GM12801 (cell line): ENCODE measurements around the gene AATK.

Experiments
- TF ChIP-seq, protein P1 (sequence below): IDR thresholded peaks from one replicate; pipeline ENCODE4 v1.5.1; 2011; ENCODE audit warnings: control low read depth; ENCODE audit not compliant: insufficient read length; ENCODE audit errors: extremely low read depth

AATK gene

DNA sequence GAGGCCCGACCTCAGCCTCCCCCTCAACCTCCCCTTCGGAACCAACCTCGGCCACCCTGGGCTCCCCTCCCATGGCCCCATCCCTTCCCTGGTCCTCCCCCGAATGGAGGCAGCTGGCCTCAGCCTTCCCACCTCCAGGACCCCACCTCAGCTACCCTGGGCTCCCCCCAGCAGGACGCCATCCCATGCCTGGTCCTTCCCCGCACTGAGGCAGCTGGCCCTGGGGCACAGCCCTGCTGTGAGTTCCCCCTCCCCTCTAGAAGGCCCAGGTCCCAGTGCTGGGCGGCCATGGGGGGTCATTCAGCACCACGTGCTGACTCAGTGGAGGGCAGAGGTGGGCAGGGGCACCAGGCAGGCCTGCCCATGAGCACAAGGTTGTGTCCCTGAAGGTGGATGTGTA, 29.7 kb downstream of the AATK start:
- TF ChIP-seq, protein P1, sequence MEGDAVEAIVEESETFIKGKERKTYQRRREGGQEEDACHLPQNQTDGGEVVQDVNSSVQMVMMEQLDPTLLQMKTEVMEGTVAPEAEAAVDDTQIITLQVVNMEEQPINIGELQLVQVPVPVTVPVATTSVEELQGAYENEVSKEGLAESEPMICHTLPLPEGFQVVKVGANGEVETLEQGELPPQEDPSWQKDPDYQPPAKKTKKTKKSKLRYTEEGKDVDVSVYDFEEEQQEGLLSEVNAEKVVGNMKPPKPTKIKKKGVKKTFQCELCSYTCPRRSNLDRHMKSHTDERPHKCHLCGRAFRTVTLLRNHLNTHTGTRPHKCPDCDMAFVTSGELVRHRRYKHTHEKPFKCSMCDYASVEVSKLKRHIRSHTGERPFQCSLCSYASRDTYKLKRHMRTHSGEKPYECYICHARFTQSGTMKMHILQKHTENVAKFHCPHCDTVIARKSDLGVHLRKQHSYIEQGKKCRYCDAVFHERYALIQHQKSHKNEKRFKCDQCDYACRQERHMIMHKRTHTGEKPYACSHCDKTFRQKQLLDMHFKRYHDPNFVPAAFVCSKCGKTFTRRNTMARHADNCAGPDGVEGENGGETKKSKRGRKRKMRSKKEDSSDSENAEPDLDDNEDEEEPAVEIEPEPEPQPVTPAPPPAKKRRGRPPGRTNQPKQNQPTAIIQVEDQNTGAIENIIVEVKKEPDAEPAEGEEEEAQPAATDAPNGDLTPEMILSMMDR: no peak

DNA sequence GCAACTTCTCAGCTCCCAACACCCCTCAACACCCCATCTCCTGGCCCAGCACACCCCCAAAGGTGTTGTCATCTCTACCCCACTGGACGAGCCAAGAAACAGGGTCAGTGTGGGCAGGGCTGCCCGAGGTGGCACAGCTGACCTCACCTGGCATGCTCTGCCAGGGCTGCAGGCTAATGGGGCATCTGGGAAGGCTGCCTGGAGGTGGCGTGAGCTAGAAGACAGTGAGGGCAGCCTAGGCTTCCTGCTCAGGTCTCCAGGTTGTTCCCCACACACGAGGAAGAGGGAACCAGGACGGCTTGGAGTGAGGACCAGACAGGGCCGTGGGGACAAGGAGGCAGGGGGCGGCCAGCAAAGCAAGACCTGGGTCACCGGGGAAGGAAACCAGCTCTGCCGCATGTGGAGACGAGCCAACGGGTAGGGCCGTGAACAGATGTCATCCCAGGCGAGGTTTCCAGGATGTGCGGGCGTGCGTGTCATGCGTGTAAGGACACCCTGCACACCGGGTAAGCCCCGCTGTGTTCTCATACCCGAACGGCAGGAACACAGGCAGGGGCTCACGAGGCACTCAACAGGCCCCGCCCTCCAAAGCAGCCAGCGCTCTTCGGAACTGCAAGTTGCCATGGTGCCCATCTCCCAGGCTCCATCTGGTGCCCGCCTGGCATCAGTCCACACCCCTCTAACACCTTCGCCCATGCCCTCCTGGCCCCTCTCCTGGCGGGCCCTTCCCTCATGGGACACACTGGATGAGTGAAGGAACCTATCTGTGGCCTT, 30.3 kb downstream of the AATK start:
- TF ChIP-seq, protein P1: no peak

DNA sequence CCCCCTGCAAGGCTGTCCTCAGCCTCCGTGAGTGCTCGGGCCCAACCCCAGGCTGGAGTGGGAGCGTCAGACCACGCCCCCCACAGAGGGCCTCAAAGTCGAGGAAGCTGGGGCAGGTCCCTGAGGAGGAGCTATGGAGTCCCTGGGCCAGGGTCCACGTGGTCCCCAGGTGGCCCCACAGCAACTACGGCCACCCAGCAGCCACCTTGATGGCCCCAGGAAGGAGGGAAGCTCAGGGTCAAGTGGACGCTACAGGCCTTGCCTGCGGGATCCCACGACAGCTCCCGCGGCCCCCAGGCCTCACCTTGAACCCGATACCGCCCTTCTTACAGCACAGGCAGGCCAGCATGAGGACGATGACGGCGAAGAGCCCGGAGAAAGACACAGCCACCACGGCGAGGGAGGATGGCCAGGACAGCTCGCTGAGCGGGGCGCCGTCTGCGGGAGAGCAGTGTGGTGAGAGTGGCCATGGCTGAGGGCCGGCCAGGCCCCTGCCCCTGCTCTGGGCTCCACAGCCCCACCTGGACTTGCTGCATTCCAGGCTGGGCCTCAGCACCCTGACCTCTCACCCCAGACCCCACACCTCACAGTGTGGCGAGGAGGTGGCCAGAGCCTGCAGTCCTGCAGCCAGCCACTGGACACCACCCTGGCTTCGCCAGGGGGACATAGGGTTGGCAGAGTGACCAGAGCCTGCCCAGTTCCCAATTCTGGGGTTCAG, 31.8 kb downstream of the AATK start:
- TF ChIP-seq, protein P1: no peak

DNA sequence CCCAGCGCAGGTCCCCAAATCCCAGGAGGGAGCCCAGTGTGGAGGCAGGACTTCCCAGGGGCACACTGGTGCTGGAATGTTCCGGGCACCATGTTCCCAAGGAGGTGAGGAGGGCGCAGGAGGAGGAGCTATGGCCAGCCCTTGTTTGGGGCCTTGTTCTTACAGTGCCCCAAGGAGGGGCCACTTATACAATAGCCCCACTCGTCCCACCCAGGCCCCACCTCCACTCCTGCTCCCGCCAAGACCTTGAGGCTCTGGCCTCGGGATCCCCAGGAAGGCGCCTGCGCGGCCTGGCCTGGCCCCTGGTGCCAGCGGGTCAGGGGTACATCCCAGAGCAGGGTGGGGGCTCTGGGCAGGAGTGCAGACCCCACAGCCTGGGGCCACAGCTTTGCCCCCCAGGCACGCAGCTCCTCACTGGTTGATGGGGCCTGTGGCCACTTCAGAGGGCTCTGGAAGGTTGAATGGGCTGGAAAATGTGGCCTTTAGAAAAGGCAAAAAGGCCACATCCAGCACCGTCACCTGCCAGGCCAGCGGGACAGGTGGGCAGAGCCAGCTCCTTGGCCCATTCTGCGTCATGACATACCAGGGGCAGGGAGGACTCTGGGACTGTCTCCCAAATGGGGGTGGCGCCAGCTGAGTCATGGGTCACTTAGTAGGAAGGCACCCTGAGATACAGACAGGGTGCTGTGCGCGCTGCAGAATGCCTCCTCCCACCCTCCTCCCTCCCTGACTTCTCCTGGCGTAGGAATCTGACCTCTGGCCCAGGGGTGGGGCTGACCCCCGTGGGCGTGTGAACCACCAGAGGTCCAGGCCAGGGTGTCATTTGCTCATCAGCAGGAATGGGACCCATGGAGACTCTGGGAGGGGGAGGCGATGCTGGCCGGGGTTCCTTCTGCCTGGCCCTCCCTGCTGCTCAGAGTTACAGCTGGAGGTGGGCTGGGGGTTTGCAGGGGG, 33.0 kb downstream of the AATK start:
- TF ChIP-seq, protein P1: no peak

DNA sequence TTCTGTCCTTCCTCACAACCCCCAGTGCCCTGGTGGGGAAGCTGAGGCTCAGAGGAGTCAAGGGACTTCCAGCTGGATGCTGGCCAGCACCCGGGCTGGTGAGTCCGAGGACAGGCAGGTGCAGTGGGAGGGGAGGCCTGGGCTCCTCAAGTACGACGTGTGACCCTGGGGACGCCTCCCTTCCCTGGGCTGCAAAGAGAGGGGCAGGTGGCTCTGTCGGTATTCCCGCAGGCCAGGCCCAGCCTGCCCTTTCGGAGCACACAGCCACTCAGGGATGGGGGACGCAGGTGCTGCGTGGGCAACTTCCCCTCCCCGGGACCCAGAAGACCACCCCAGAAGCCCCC, 33.9 kb downstream of the AATK start:
- TF ChIP-seq, protein P1: no peak

DNA sequence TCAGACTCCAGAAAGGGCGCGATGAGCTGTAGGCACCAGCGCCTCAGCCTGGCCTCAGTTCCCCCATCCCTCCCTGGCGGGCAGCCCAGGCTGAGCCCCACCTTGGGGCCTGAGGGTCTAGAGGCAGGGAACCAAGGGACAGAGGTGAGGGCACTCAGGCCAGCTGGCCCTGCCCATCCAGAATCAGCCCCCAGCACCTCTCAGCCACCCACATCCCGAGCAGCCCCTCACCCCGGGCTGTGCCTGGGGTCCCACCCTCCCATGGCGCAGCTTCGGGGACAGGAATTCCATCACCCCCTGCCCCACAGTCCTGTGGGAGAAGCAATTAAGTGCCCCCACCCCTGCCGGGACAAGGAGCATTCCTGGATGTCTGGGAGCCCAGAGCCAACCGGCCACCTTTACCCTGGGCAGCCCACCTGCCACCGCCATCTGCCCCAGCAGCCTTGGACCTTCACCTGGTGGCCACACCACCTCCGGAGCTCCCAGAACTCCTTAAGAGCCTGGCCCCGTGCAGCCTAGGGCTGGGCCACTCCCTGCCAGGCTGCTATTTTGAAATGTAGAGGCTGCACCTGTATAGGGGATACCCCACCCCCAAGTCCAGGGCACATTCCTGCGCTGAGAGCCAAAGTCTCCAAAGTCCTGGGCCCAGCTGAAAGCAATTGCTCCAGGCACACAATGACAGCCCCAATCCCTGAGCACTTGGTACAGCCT, 34.4 kb downstream of the AATK start:
- TF ChIP-seq, protein P1: no peak
